ENCODE data around the gene CCDC107. TPM values are rescaled to one million over a fixed set of nuclear protein-coding genes. Genes with fewer than 3 reads are reported as not detected.

Gene CCDC107
- total RNA-seq, 3 donors from 2014 or later, result 25.2 to 55.8 (median 35.8) TPM

GRCh38 chr9:35691757-35692301, 33.7 kb downstream of the CCDC107 start:
- intact Hi-C loops (cut with DNase I, micrococcal nuclease), result no loop called here
- H3K4me3 ChIP-seq, result no peak overlapping the region

GRCh38 chr9:35695943-35696401, 37.9 kb downstream of the CCDC107 start:
- peaks cover 11% of the 10 kb centered on the region for H3K4me1 ChIP-seq (ENCODE audit: low read depth)
- no peaks in the 10 kb centered on the region for H3K9me3 ChIP-seq
- DNase-seq (no peak), ATAC-seq (peak; percentile 60)
- intact Hi-C loops (cut with DNase I, micrococcal nuclease), result no loop called here
- no peak overlapping the region for H3K4me3 ChIP-seq
- peaks cover 27% of the 10 kb centered on the region for H3K36me3 ChIP-seq (ENCODE audit: low read depth)
- no peak for TF ChIP-seq CTCF (IDR thresholded peaks at IDR 0.05)

More at GRCh38 chr9:35691757-35692301, 33.7 kb downstream of the CCDC107 start:
- no peaks in the 10 kb centered on the region for H3K36me3 ChIP-seq (ENCODE audit: low read depth)
- no peak for ATAC-seq
- H3K4me1 ChIP-seq (ENCODE audit: low read depth), result peaks cover 16% of the 10 kb centered on the region
- TF ChIP-seq CTCF (IDR thresholded peaks at IDR 0.05), result no peak
- DNase-seq, result peak in 1 of 3 donors; percentile 20
- H3K9me3 ChIP-seq, result no peaks in the 10 kb centered on the region

- Histone ChIP-seq H3K36me3 (ENCODE audit: low read depth) (peaks cover 32% of the 10 kb centered on the region), H3K9me3 (no peaks in the 10 kb centered on the region), H3K4me3 (no peak overlapping the region), H3K4me1 (ENCODE audit: low read depth) (peaks cover 8% of the 10 kb centered on the region)
- peak in 2 of 3 donors; percentile 73 to 80 for DNase-seq
- intact Hi-C loops (cut with DNase I, micrococcal nuclease), result no loop called here
- ATAC-seq, result peak; percentile 89
- peak; percentile 91 for TF ChIP-seq CTCF (IDR thresholded peaks at IDR 0.05)
Observed at GRCh38 chr9:35696520-35697215, 38.6 kb downstream of the CCDC107 start.

GRCh38 chr9:35697486-35697885, 39.4 kb downstream of the CCDC107 start:
- peaks cover 39% of the 10 kb centered on the region for H3K36me3 ChIP-seq (ENCODE audit: low read depth)
- no peak overlapping the region for H3K4me3 ChIP-seq
- intact Hi-C loops (cut with DNase I, micrococcal nuclease), result no loop called here
- TF ChIP-seq CTCF (IDR thresholded peaks at IDR 0.05), result no peak
- peaks cover 8% of the 10 kb centered on the region for H3K4me1 ChIP-seq (ENCODE audit: low read depth)
- peak in 1 of 3 donors; percentile 27 for DNase-seq
- ATAC-seq, result no peak
- H3K9me3 ChIP-seq, result no peaks in the 10 kb centered on the region

GRCh38 chr9:35698231-35698630, 40.1 kb downstream of the CCDC107 start:
- H3K36me3 ChIP-seq (ENCODE audit: low read depth), result peaks cover 41% of the 10 kb centered on the region
- H3K4me3 ChIP-seq, result no peak overlapping the region
- intact Hi-C loops (cut with DNase I, micrococcal nuclease), result no loop called here
- no peaks in the 10 kb centered on the region for H3K9me3 ChIP-seq
- no peak for TF ChIP-seq CTCF (IDR thresholded peaks at IDR 0.05)
- no peak for ATAC-seq
- DNase-seq, result no peak
- H3K4me1 ChIP-seq (ENCODE audit: low read depth), result peaks cover 8% of the 10 kb centered on the region

All from mucosa of descending colon (tissue), 3 donors.